M059J (cell line): ENCODE data around the gene COX7A2L. TPM values are rescaled to one million over a fixed set of nuclear protein-coding genes. Genes with fewer than 3 reads are reported as not detected.
"Not testable (repeated sequence)": the region's sequence is repeated elsewhere in the genome, so short reads cannot be mapped to it uniquely, and the experiment has no call there.

ENCODE experiments used
- DNase-seq: peaks from one replicate; pipeline ENCODE4 v3.0.0-alpha.2; 2012; ENCODE audit warnings: low read depth
- total RNA-seq: library from RNA; depleted of rRNA; stranded (reverse); fragments of >200 nt; shearing (Covaris generic); gene quantifications from 2 replicates; pipeline ENCODE4 v1.2.3, GENCODE V29; 2014

Gene COX7A2L
- total RNA-seq, 1 experiment from 2014 or later: 178 TPM

DNA sequence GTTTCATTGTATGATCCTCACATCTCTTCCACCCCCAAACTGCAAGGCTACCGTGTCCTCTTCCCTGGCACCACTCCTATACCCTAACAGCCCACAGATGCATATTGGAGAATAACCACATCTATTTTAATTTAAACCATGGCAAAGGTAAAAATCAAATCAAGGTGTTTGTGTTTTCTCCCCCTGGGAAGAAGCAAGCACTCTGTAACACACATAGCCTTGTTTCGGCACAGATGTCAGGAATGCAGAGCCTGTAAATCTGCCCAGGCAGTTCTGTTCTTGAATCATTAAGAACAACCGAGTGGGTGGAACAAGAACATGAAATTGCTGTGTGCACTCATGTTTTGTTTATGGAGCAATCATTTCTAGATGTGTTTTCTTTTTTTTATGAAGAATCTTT lies 6.8 kb upstream of the COX7A2L start:
- no peak for DNase-seq

GRCh38 chr2:42366411-42366810 lies 5.4 kb upstream of the COX7A2L start:
- no peak for DNase-seq

- no peak for DNase-seq
These were observed 3.6 kb upstream of the COX7A2L start for GRCh38 chr2:42364658-42365057.

GRCh38 chr2:42363413-42363812 lies 2.4 kb upstream of the COX7A2L start:
- no peak for DNase-seq

GRCh38 chr2:42361728-42362283 lies 789 bp upstream of the COX7A2L start:
- no peak for DNase-seq

DNA sequence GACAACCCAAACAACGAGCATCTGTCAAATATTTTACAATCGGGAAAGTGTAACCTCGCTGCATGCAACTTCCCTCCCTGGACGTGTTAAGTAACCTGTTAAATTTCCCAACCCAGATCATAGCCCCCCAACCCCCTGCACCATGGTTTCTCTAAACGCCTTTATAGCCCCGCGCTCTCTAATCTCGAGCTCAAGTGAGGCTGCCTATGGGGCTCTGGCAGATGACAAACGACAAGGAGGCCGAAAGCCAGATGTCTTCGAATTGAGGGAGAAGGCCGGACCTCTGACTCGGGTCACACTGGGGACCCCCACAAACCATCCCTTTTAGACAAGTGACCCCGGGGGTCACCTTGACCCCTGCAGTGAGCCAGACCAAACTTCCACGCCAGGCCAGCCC lies 526 bp downstream of the COX7A2L start:
- no peak for DNase-seq

DNA sequence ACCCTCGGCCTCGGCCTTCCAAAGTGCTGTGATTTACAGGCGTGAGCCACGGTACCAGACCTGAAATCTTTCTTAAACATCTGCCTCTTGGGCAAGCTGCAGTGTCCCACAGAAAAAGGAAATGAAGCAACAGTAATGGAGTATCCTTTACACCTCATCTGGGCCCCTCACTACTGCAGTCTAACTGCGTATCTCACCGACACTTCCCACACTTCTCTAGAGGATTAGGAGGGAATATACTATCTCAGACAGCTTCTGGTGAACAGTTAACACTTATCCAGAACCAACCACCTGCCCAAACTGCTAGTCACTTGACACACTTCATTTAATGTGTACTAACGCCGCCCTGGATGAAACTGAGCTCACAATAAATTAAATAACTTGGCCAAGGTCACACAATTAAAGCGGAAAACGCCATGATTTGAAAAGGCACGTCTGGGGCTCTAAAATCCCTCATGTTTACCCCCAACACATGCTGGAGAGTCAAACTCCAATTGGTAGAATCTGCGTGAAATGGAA lies 993 bp downstream of the COX7A2L start:
- DNase-seq: no peak

GRCh38 chr2:42359304-42359964 lies 1.6 kb downstream of the COX7A2L start:
- DNase-seq: no peak

- DNase-seq: no peak
These were observed 7.1 kb downstream of the COX7A2L start for GRCh38 chr2:42353792-42354429.

- no peak for DNase-seq
These were observed 9.2 kb downstream of the COX7A2L start for GRCh38 chr2:42351864-42352263.

DNA sequence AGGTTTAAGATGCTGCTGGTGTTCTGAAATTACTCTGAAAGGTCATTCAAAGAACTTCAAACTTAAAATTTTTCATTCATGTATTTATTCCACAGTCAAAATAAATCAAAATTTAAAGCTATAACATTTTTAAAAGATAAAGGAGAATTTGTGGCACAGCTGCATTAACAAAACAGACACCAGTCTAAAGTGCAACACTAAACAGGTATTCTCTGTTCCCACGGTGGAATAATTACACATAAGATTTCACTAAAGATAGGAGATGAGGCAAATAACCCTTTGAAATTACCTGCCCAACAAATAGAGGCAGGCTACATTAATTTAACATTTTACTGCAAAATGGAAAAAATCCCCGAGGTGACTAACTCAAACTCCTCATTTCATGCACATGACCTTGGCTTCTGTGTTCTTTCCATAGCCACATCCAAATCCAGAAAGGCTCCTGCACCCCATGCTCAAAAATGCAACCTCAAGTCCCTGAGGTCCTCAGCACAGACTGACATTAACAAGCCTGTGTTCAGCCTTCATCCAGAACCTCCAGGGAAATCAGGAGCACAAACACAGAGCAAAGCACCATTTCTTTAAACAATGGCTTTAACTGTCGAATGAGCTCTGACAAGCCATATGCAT lies 10.5 kb downstream of the COX7A2L start:
- no peak for DNase-seq

DNA sequence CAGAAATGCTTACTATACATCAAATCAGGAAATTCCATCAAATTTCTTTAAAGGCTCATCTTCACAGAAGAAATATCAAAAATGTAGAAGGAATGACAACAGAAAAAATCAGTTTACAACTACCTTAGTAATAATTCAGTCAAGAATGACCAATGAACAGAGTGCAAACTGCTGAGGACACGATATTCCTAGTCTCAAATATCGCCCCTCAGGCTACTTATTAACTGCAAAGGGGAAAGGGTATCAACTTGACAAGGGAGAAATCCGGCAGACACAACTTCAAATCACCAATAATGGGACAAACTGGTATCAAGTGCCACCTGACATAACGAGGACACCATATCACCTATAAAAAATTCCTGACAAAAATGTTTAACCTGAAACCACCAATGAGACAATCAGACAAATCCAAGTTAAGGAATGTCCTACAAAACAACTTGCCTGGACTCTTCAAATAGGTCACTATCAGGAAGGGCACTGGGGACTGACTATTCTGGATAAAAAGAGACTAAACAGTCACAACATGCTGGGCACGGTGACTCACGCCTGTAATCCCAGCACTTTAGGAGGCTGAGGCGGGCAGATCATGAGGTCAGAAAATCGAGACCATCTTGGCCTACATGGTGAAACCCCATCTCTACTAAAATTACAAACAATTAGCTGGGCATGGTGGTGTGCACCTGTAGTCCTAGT lies 12.8 kb downstream of the COX7A2L start:
- DNase-seq: no peak

GRCh38 chr2:42347518-42347917 lies 13.5 kb downstream of the COX7A2L start:
- DNase-seq: not testable (repeated sequence)

DNA sequence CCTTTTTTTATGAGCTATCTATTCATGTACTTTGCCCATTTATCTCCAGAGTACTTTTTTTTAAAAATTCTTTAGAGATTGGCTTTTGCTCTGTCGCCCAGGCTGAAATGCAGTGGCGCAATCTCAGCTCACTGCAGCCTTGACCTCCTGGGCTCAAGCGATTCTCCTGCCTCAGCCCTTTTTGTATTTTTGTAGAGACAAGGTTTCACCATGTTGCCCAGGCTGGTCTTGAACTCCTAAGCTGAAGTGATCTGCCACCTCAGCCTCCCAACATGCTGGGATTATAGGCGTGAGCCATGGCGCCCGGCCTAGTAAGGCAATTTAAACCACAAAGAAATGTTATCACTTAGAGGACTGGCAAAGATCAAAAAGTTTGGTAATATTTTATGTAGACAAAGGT lies 14.2 kb downstream of the COX7A2L start:
- not testable (repeated sequence) for DNase-seq

GRCh38 chr2:42345986-42346385 lies 15.0 kb downstream of the COX7A2L start:
- peak; percentile 31 for DNase-seq

- no peak for DNase-seq
These were observed 18.2 kb downstream of the COX7A2L start for GRCh38 chr2:42342795-42343241.

DNA sequence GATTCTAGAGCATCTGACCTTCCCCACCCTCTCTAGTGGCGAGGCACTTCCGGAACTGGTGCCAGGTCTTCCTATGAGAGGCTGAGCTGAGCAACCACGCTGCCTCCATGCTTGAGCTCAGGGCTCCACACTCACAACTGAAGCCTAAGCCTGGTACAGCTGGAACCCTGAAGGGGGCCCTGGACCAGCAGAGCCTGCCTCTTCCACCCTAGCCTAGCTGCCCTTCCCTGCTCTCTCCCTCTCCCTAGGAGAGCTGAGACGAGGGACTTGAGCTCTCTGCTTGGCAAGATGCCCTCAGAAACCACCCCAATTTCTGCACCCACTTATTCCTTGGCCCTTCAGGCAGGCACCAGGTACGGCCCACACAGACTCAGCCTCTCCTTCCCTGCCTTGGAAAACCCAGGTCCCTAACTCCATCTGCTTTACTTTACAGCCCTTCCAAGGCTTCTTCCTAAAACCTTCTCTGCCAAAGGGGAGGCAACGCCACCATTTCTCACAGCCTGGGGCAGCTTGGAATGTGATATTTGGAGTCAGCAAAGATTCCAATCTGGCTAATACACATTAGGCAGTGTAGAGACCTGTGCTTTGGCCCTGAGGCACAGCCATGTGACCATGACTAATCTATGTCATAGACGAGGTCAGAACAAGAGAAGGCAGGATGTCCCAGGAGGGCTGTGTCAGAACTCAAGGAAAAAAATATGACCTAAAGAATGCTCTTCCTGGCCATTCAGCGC lies 18.8 kb downstream of the COX7A2L start:
- peak; percentile 95 for DNase-seq

GRCh38 chr2:42340938-42341636 lies 19.9 kb downstream of the COX7A2L start:
- DNase-seq: no peak

DNA sequence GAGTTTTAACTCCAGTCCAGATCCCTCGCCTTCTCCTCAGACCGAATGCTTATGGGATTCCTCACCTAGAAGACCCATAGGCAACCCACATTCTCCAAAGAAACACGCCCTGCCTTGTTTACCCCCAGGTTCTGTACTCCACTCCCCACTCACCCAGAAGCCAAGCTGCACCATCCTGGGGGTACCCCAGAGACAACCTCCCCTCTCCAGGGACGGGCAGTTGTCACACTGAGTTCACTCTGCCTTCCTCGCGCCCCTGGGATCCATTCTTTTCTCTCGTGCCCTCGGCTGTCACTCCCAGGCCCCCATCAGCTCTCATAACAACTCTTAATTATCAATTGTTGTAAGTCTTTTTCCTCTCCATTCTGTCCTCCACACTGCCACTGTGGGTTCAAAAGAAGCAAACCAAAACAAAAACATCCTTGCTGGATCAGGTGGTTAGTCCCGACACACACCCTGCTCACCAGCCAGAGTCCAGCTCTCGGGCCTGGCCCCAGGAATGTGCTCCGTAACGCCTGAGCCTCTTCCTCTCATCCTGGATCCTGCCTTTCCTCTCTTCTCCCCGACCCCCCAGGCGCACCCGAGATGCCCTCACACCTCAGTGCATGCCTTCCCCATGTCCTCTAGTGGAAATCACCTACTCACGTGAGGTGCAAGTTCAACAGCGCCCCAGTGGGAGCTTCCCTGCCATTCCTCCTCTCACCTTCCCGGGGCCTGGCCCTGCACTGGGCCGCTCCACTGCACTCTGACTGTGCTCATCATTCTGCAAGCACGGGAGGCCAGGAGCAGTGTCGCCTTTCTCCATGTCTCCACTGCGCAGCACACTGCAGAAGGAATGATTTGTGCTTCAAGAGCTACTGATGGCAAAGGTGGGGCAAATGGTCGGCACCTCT lies 20.7 kb downstream of the COX7A2L start:
- no peak for DNase-seq
